ENCODE measurements around the gene MAP4K3. TPM values are rescaled to one million over a fixed set of nuclear protein-coding genes. Genes with fewer than 3 reads are reported as not detected.

Gene MAP4K3
- total and polyA plus RNA-seq, 2 of the 8 experiments (the other 6 are each of a cell fraction or from before 2014, with no cell fraction given) = 11.4 to 63.0 TPM

DNA sequence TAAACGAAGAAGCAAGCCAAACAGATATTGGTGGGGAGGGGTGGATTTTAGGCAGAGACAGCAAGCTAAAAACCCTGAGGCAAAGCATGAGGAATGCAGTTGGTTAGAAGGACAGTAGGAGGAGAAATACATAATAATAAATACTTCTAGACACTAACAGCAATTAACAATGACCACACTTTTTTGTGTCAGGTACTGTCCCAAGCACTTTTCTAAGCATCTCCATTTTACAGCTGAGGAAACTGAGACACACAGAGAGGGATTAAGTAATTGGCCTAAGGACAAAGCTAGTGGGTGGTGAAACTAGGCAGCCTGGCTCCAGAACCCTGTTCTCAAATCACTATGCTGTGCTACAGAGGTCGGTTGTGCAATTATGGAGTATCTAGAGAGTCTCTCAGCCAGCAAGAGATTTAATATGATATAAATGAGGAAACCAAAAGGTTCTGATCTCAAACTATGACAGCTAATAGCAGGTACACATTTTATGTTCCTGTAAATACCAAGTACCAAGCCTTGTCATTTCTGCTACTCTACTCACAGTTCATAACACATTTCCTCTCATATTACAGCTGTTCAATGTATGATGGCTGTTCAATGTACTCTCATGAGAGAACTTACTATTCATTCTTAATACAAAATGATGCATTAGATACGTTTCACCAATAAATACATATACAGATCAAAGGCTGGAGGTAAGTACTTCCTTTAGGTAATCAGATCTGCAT is 5.3 kb downstream of the MAP4K3 start:
- Histone ChIP-seq H3K27ac (ENCODE audit: low read depth, low read length) (no peak overlapping the region), H2BK12ac (ENCODE audit: low read depth, low read length) (no peak overlapping the region), H3K23ac (ENCODE audit: insufficient read length) (no peak overlapping the region), H3K9me3 (ENCODE audit: insufficient read depth in 2 of 2, low read depth in 1 of 2, low read length in 1 of 2) (no peaks in the 10 kb centered on the region), H2BK5ac (ENCODE audit: low read depth, low read length) (no peak overlapping the region), H3K4me1 (replicated peaks in 1 of 4; ENCODE audit: control insufficient read depth in 3 of 4, insufficient read depth in 4 of 4, low read length in 3 of 4) (peaks cover 0 to 17% (median 5%) of the 10 kb centered on the region in 4 experiments; a peak in 3 of 7 replicates), H2AFZ (ENCODE audit: low read length) (no peak overlapping the region), H3K4ac (replicated peaks; ENCODE audit: insufficient read length, low read depth, low read length) (no peak overlapping the region), H3K23me2 (ENCODE audit: low read depth, low read length) (peaks cover 6% of the 10 kb centered on the region; the same call in 1 of the 2 replicates), H3K79me1 (ENCODE audit: low read depth, low read length) (peaks cover 4% of the 10 kb centered on the region; the same call in 1 of the 2 replicates), H4K20me1 (replicated peaks in 1 of 2; ENCODE audit: control insufficient read depth in 1 of 2, insufficient read depth in 2 of 2, low read length in 2 of 2) (peaks cover 15 to 18% of the 10 kb centered on the region in 2 experiments), H3K27me3 (replicated peaks in 1 of 4; ENCODE audit: control insufficient read depth in 3 of 4, extremely low read depth in 1 of 4, insufficient read depth in 3 of 4, low read length in 3 of 4) (no peaks in the 10 kb centered on the region), H2BK15ac (ENCODE audit: low read length) (no peak overlapping the region), H3K4me2 (ENCODE audit: insufficient read depth in 1 of 2, low read depth in 2 of 2, low read length in 2 of 2) (peak overlapping the region; percentile 12; a peak in 3 of 4 replicates), H3K79me2 (ENCODE audit: control insufficient read depth in 1 of 2, insufficient read depth in 2 of 2, low read length in 2 of 2) (peaks cover 22 to 95% of the 10 kb centered on the region in 2 experiments), H3K9ac (replicated peaks in 1 of 4; ENCODE audit: extremely low read depth in 1 of 4, low read depth in 3 of 4, low read length in 3 of 4) (no peak overlapping the region), H4K91ac (replicated peaks; ENCODE audit: insufficient read length, low read length) (no peak overlapping the region), H3K4me3 (ENCODE audit: extremely low read depth in 1 of 4, insufficient read depth in 2 of 4, low read depth in 3 of 4, low read length in 4 of 4) (no peak overlapping the region), H3K56ac (replicated peaks; ENCODE audit: insufficient read length, low read depth, low read length) (no peak overlapping the region), H2BK120ac (replicated peaks; ENCODE audit: low read depth, low read length) (no peak overlapping the region), H2AK5ac (ENCODE audit: low read depth, low read length) (no peak overlapping the region), H2BK20ac (ENCODE audit: low read length) (no peak overlapping the region), H3K18ac (ENCODE audit: extremely low read depth, low read length) (no peak overlapping the region), H4K5ac (ENCODE audit: insufficient read length, low read depth, low read length) (no peak overlapping the region), H3K14ac (ENCODE audit: insufficient read length) (no peak overlapping the region), H3K36me3 (ENCODE audit: control insufficient read depth in 2 of 4, insufficient read depth in 4 of 4, low read length in 3 of 4) (no peaks in the 10 kb centered on the region), H4K8ac (ENCODE audit: extremely low read depth, insufficient read depth, low read length) (no peak overlapping the region)
- FAIRE-seq (no peak), DNase-seq (ENCODE audit: low read depth in 1 of 2, low spot score in 2 of 2) (no peak)
- TF ChIP-seq FOSL1 (IDR thresholded peaks at IDR 0.05; ENCODE audit: insufficient read depth, low read depth, low read length) (no peak), ASH2L (IDR thresholded peaks at IDR 0.05; ENCODE audit: low read length) (no peak), HDAC6 (IDR thresholded peaks at IDR 0.05; ENCODE audit: low read depth, low read length) (no peak), RXRA (IDR thresholded peaks at IDR 0.05; ENCODE audit: insufficient read depth, low read depth, low read length) (no peak), CREB1 (IDR thresholded peaks at IDR 0.05) (no peak), RFX5 (IDR thresholded peaks at IDR 0.05; ENCODE audit: borderline replicate concordance, low read depth, low read length) (no peak)
- ChIA-PET POLR2A (ENCODE audit: partially characterized antibody) (interaction anchor here (0.7 to 1.5 kb wide), 4 partner anchors 9 to 680 kb away, joined by 3 to 7 read pairs (median 4); partner anchors contain the start of gene SRSF7), CTCF (ENCODE audit: partially characterized antibody) (interaction anchor here (1.0 to 2.3 kb wide), 4 partner anchors 15 to 131 kb away, joined by 3 to 5 read pairs (median 3); no protein-coding TSS in a partner anchor)
- 66% methylated on average over 3 of the region's 3 CpGs; no CpG with 5 or more reads in 1 of the 2 experiments for WGBS, 2 experiments (ENCODE audit: extremely low coverage in 1 of 2, insufficient coverage in 1 of 2, insufficient read length in 1 of 2, insufficient replicate concordance in 2 of 2, low coverage in 1 of 2, low lambda C conversion rate in 2 of 2, missing lambda C conversion rate in 1 of 2)
